ENCODE measurements around the gene MICAL3. TPM values are rescaled to one million over a fixed set of nuclear protein-coding genes. Genes with fewer than 3 reads are reported as not detected.
A peak's percentile ranks its signal among the peaks of the same experiment; 100 is the strongest.

MICAL3 gene
- total and polyA plus RNA-seq, 9 of the 15 experiments (the other 6 are each of a cell fraction or from before 2014, with no cell fraction given) = 0.53 to 32.1 (median 12.3) TPM

- TF ChIP-seq HDAC3 (IDR thresholded peaks at IDR 0.05; ENCODE audit: borderline replicate concordance, partially characterized antibody) (peak; percentile 92), TEAD2 (tag; IDR thresholded peaks at IDR 0.05) (peak; percentile 59; the same call in 1 of the 2 replicates), OTX1 (CRISPR knock-in tag; IDR thresholded peaks at IDR 0.05) (no peak), XRCC3 (IDR thresholded peaks at IDR 0.05) (no peak), TOE1 (IDR thresholded peaks at IDR 0.05; ENCODE audit: borderline replicate concordance) (0 out of 2 replicates have a peak, but pooled peaks have one; percentile 59), TOE1 (CRISPR knock-in tag; IDR thresholded peaks at IDR 0.05; ENCODE audit: borderline replicate concordance, low read depth) (no peak), ELF1 (tag; IDR thresholded peaks at IDR 0.05) (peak; percentile 61), JUN (IDR thresholded peaks at IDR 0.05; ENCODE audit: borderline replicate concordance, low read depth, low read length) (peak; percentile 81), JUN (CRISPR knock-in tag; IDR thresholded peaks at IDR 0.05; ENCODE audit: borderline replicate concordance) (no peak), ZNF41 (CRISPR knock-in tag; conservative IDR thresholded peaks at IDR 0.05) (0 out of 2 replicates have a peak, but pooled peaks have one; percentile 3), MEIS2 (IDR thresholded peaks at IDR 0.05; ENCODE audit: partially characterized antibody) (peak; percentile 87), ELF2 (CRISPR knock-in tag; IDR thresholded peaks at IDR 0.05) (no peak), SOX6 (IDR thresholded peaks at IDR 0.05) (peak; percentile 95), SNIP1 (IDR thresholded peaks at IDR 0.05; ENCODE audit: low read depth) (no peak), PTTG1 (tag; IDR thresholded peaks at IDR 0.05; ENCODE audit: low read depth) (no peak)
- TF ChIP-seq, protein P1, sequence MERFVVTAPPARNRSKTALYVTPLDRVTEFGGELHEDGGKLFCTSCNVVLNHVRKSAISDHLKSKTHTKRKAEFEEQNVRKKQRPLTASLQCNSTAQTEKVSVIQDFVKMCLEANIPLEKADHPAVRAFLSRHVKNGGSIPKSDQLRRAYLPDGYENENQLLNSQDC (CRISPR knock-in tag; IDR thresholded peaks at IDR 0.05) = no peak
- TF ChIP-seq, protein P2, sequence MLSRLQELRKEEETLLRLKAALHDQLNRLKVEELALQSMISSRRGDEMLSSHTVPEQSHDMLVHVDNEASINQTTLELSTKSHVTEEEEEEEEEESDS (CRISPR knock-in tag; IDR thresholded peaks at IDR 0.05) = no peak
- TF ChIP-seq, protein P3, sequence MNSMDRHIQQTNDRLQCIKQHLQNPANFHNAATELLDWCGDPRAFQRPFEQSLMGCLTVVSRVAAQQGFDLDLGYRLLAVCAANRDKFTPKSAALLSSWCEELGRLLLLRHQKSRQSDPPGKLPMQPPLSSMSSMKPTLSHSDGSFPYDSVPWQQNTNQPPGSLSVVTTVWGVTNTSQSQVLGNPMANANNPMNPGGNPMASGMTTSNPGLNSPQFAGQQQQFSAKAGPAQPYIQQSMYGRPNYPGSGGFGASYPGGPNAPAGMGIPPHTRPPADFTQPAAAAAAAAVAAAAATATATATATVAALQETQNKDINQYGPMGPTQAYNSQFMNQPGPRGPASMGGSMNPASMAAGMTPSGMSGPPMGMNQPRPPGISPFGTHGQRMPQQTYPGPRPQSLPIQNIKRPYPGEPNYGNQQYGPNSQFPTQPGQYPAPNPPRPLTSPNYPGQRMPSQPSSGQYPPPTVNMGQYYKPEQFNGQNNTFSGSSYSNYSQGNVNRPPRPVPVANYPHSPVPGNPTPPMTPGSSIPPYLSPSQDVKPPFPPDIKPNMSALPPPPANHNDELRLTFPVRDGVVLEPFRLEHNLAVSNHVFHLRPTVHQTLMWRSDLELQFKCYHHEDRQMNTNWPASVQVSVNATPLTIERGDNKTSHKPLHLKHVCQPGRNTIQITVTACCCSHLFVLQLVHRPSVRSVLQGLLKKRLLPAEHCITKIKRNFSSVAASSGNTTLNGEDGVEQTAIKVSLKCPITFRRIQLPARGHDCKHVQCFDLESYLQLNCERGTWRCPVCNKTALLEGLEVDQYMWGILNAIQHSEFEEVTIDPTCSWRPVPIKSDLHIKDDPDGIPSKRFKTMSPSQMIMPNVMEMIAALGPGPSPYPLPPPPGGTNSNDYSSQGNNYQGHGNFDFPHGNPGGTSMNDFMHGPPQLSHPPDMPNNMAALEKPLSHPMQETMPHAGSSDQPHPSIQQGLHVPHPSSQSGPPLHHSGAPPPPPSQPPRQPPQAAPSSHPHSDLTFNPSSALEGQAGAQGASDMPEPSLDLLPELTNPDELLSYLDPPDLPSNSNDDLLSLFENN (IDR thresholded peaks at IDR 0.05; ENCODE audit: low read depth in 2 of 2, low read length in 2 of 2) = peak in 1 of 2 experiments; percentile 96; a peak in 2 of 4 replicates
- TF ChIP-seq, protein P4, sequence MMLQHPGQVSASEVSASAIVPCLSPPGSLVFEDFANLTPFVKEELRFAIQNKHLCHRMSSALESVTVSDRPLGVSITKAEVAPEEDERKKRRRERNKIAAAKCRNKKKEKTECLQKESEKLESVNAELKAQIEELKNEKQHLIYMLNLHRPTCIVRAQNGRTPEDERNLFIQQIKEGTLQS (IDR thresholded peaks at IDR 0.05) = no peak; the same call in 1 of the 2 replicates
- TF ChIP-seq, protein P4 (CRISPR knock-in tag; conservative IDR thresholded peaks at IDR 0.05) = peak; percentile 44; the same call in 1 of the 2 replicates
- TF ChIP-seq, protein P5, sequence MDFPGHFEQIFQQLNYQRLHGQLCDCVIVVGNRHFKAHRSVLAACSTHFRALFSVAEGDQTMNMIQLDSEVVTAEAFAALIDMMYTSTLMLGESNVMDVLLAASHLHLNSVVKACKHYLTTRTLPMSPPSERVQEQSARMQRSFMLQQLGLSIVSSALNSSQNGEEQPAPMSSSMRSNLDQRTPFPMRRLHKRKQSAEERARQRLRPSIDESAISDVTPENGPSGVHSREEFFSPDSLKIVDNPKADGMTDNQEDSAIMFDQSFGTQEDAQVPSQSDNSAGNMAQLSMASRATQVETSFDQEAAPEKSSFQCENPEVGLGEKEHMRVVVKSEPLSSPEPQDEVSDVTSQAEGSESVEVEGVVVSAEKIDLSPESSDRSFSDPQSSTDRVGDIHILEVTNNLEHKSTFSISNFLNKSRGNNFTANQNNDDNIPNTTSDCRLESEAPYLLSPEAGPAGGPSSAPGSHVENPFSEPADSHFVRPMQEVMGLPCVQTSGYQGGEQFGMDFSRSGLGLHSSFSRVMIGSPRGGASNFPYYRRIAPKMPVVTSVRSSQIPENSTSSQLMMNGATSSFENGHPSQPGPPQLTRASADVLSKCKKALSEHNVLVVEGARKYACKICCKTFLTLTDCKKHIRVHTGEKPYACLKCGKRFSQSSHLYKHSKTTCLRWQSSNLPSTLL (IDR thresholded peaks at IDR 0.05) = no peak
- TF ChIP-seq, protein P6, sequence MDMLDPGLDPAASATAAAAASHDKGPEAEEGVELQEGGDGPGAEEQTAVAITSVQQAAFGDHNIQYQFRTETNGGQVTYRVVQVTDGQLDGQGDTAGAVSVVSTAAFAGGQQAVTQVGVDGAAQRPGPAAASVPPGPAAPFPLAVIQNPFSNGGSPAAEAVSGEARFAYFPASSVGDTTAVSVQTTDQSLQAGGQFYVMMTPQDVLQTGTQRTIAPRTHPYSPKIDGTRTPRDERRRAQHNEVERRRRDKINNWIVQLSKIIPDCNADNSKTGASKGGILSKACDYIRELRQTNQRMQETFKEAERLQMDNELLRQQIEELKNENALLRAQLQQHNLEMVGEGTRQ (CRISPR knock-in tag; IDR thresholded peaks at IDR 0.05) = no peak
These were observed 43.7 kb downstream of the MICAL3 start (continued) for GRCh38 chr22:17980638-17981051.

Data from K562 (cell line).